GM23338 (cell line): Measurements from ENCODE around the gene USP21. TPM values are rescaled to one million over a fixed set of nuclear protein-coding genes. Genes with fewer than 3 reads are reported as not detected.

Source experiments
- ATAC-seq: fragments of 200-7000 bp; cut with Tn5 transposase; 3 replicates; pipeline ENCODE4 v1.9.1; 2020
- DNase-seq: peaks from one replicate; pipeline ENCODE4 v3.0.0-alpha.2; 2015; ENCODE audit warnings: low spot score
- H2AFZ ChIP-seq: fragments of 200-600 bp; sonication (generic); 2 replicates; pipeline ENCODE4 v1.8.0; 2016; ENCODE audit warnings: antibody characterized with exemption, mild to moderate bottlenecking, moderate library complexity
- H3F3A ChIP-seq: fragments of 200-600 bp; sonication (generic); replicated peaks from 2 replicates; pipeline ENCODE4 v1.8.0; 2017; ENCODE audit warnings: antibody characterized with exemption, mixed run types, low read depth
- H3K27ac ChIP-seq: fragments of 200-600 bp; sonication (generic); 2 replicates; pipeline ENCODE4 v1.6.1; 2016; ENCODE audit warnings: low read depth
- H3K27me3 ChIP-seq: fragments of 200-600 bp; sonication (generic); 2 replicates; pipeline ENCODE4 v1.8.0; 2016; ENCODE audit warnings: mild to moderate bottlenecking, mixed run types, moderate library complexity; ENCODE audit not compliant: insufficient read depth
- H3K36me3 ChIP-seq: fragments of 200-600 bp; sonication (generic); 2 replicates; pipeline ENCODE4 v1.8.0; 2016; ENCODE audit warnings: mild to moderate bottlenecking; ENCODE audit not compliant: insufficient read depth
- H3K4me1 ChIP-seq: fragments of 200-600 bp; sonication (generic); 2 replicates; pipeline ENCODE4 v1.8.0; 2016; ENCODE audit warnings: mild to moderate bottlenecking, moderate library complexity; ENCODE audit not compliant: insufficient read depth
- H3K4me2 ChIP-seq: fragments of 200-600 bp; sonication (generic); 2 replicates; pipeline ENCODE4 v1.7.1; 2017; ENCODE audit warnings: mixed run types
- H3K4me3 ChIP-seq: fragments of 200-600 bp; sonication (generic); 2 replicates; pipeline ENCODE4 v1.6.1; 2016; ENCODE audit warnings: mixed run types
- H3K79me2 ChIP-seq: fragments of 200-600 bp; sonication (generic); replicated peaks from 2 replicates; pipeline ENCODE4 v1.8.0; 2017; ENCODE audit warnings: mild to moderate bottlenecking; ENCODE audit not compliant: insufficient read depth
- H3K9me2 ChIP-seq: fragments of 200-600 bp; sonication (generic); 2 replicates; pipeline ENCODE4 v1.8.0; 2017; ENCODE audit not compliant: insufficient read depth
- H4K20me1 ChIP-seq: fragments of 200-600 bp; sonication (generic); replicated peaks from 2 replicates; pipeline ENCODE4 v1.8.0; 2017; ENCODE audit warnings: mild to moderate bottlenecking; ENCODE audit not compliant: insufficient read depth
- H3K27ac Mint-ChIP-seq: 2 replicates; pipeline ENCODE4 v1.8.0; 2020; ENCODE audit warnings: inconsistent platforms, mild to moderate bottlenecking, moderate library complexity, mixed read lengths
- H3K27me3 Mint-ChIP-seq: 3 replicates; pipeline ENCODE4 v1.8.0; 2022; ENCODE audit warnings: low read depth, mild to moderate bottlenecking, moderate library complexity, mixed read lengths, inconsistent platforms; ENCODE audit not compliant: insufficient read depth, poor library complexity
- H3K36me3 Mint-ChIP-seq: 3 replicates; pipeline ENCODE4 v1.8.0; 2021; ENCODE audit warnings: low read depth, mild to moderate bottlenecking, inconsistent platforms, moderate library complexity, mixed read lengths
- H3K4me1 Mint-ChIP-seq: 3 replicates; pipeline ENCODE4 v1.8.0; 2020; ENCODE audit warnings: mild to moderate bottlenecking, inconsistent platforms, mixed read lengths
- H3K4me3 Mint-ChIP-seq: 3 replicates; pipeline ENCODE4 v1.8.0; 2021; ENCODE audit warnings: moderate library complexity, mild to moderate bottlenecking, inconsistent platforms, mixed read lengths
- H3K9me3 Mint-ChIP-seq: 3 replicates; pipeline ENCODE4 v1.8.0; 2020; ENCODE audit warnings: moderate library complexity, mild to moderate bottlenecking, inconsistent platforms, mixed read lengths
- CREB1 ChIP-seq: fragments of 250-450 bp; sonication (Bioruptor Pico); IDR thresholded peaks from 2 replicates; pipeline ENCODE4 v1.5.0; 2020; ENCODE audit warnings: low read depth, mild to moderate bottlenecking, moderate library complexity
- CTCF ChIP-seq, 2 experiments: fragments of 200-600 bp in 1 of 2; sonication (generic) in 1 of 2; conservative IDR thresholded peaks; 2 replicates each; pipeline versions ENCODE4 v1.5.1 to v1.6.1; 2016 to 2017; ENCODE audit warnings: antibody characterized with exemption in 2 of 2, low read depth in 2 of 2, mild to moderate bottlenecking in 2 of 2, moderate library complexity in 1 of 2
- ETS1 ChIP-seq: IDR thresholded peaks from 2 replicates; pipeline ENCODE4 v1.6.1; 2016; ENCODE audit warnings: antibody characterized with exemption
- EZH2 ChIP-seq: fragments of 200-600 bp; sonication (generic); IDR thresholded peaks from one replicate; pipeline ENCODE4 v1.8.0; 2017; ENCODE audit warnings: antibody characterized with exemption, mild to moderate bottlenecking, low read depth; ENCODE audit not compliant: unreplicated experiment
- EZH2phosphoT487 ChIP-seq: fragments of 200-600 bp; sonication (generic); IDR thresholded peaks from one replicate; pipeline ENCODE4 v1.8.1; 2018; ENCODE audit warnings: antibody characterized with exemption; ENCODE audit not compliant: unreplicated experiment
- JUNB ChIP-seq: IDR thresholded peaks from one replicate; pipeline ENCODE4 v1.6.1; 2016; ENCODE audit warnings: antibody characterized with exemption; ENCODE audit not compliant: unreplicated experiment
- NANOG ChIP-seq: IDR thresholded peaks from 2 replicates; pipeline ENCODE4 v1.6.1; 2016; ENCODE audit warnings: antibody characterized with exemption, borderline replicate concordance
- POLR2AphosphoS5 ChIP-seq: IDR thresholded peaks from 2 replicates; pipeline ENCODE4 v1.6.1; 2016; ENCODE audit warnings: antibody characterized with exemption, low read depth
- REST ChIP-seq: IDR thresholded peaks from one replicate; pipeline ENCODE4 v1.6.1; 2018; ENCODE audit warnings: antibody characterized with exemption; ENCODE audit not compliant: unreplicated experiment
- STAT1 ChIP-seq: IDR thresholded peaks from one replicate; pipeline ENCODE4 v1.6.1; 2016; ENCODE audit warnings: antibody characterized with exemption; ENCODE audit not compliant: unreplicated experiment
- ZNF114 ChIP-seq: fragments of 250-450 bp; sonication (Bioruptor Pico); IDR thresholded peaks from 2 replicates; pipeline ENCODE4 v1.5.0; 2020; ENCODE audit warnings: mild to moderate bottlenecking, moderate library complexity
- ZNF331 ChIP-seq: fragments of 250-450 bp; sonication (Bioruptor Pico); IDR thresholded peaks from 2 replicates; pipeline ENCODE4 v1.5.0; 2020; ENCODE audit warnings: low read depth, mild to moderate bottlenecking, moderate library complexity
- polyA plus RNA-seq: library from polyadenylated mRNA; unstranded; fragments of >200 nt; fragmentation: Nextera tagmentation; extraction: Ambion mirVana; gene quantifications from 2 replicates; pipeline ENCODE4 v1.2.1, GENCODE V29; 2016
- total RNA-seq: library from RNA; depleted of rRNA; stranded (reverse); fragments of >200 nt; shearing (Covaris generic); gene quantifications from 2 replicates; pipeline ENCODE4 v1.2.3, GENCODE V29; 2014

The USP21 gene
- total and polyA plus RNA-seq, 2 experiments from 2014 or later: 17.9 to 25.6 TPM

- Histone ChIP-seq H3K4me2 (no peak overlapping the region), H3K4me3 (no peak overlapping the region), H2AFZ (no peak overlapping the region), H3K27me3 (no peaks in the 10 kb centered on the region), H3K9me2 (no peaks in the 10 kb centered on the region), H4K20me1 (peaks cover 6% of the 10 kb centered on the region; the same call in 1 of the 2 replicates), H3K36me3 (peaks cover 47% of the 10 kb centered on the region), H3K27ac (no peak overlapping the region), H3K79me2 (no peaks in the 10 kb centered on the region), H3F3A (peaks cover 27% of the 10 kb centered on the region), H3K4me1 (peaks cover 26% of the 10 kb centered on the region)
- Mint-ChIP-seq H3K4me1 (peaks cover 35% of the 10 kb centered on the region), H3K4me3 (no peak overlapping the region), H3K36me3 (peaks cover 56% of the 10 kb centered on the region), H3K27me3 (peaks cover 16% of the 10 kb centered on the region), H3K27ac (no peak overlapping the region; the same call in 1 of the 2 replicates), H3K9me3 (no peaks in the 10 kb centered on the region; the same call in 2 of the 3 replicates)
- no peak for ATAC-seq
- no peak for TF ChIP-seq NANOG
- TF ChIP-seq EZH2phosphoT487: no peak
- TF ChIP-seq JUNB: no peak
- no peak for TF ChIP-seq ZNF114
- no peak for TF ChIP-seq EZH2
- no peak for TF ChIP-seq CREB1
- TF ChIP-seq POLR2AphosphoS5: no peak
- no peak for TF ChIP-seq ETS1
- no peak for DNase-seq
These were observed 55.1 kb downstream of the USP21 start for GRCh38 chr1:161214369-161214768.

DNA sequence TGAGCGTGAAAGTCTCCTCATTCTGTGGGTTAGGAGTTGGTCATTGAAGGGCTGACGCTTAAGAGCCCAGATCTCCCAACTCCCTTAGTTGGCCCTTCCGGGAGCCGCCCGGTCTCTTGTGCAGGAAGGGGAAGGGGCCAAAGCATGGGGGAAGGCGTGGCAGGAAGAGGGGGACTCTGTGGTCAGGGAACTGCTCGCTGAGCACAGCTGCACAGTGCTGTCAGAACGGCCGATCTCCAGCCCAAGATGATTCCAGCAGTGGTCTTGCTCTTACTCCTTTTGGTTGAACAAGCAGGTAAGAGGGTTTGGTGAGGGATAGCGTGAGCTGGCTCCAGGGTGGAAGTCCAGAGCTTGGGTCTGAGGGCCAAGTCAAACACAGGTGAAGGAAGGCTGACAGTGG lies 55.8 kb downstream of the USP21 start, which contains the start of gene FCER1G:
TSS of gene FCER1G (plus strand) at position 220 of the 400 bp plus-strand sequence. CDS start at position 247, 27 bp downstream.
- ATAC-seq (no peak), DNase-seq (no peak)
- peaks cover 6% of the 10 kb centered on the region; the same call in 1 of the 2 replicates for H4K20me1 ChIP-seq
- H3K27me3 Mint-ChIP-seq: peaks cover 18% of the 10 kb centered on the region
- no peak within 1 kb of the TSS for H3K4me3 ChIP-seq
- H3K36me3 Mint-ChIP-seq: peaks cover 50% of the 10 kb centered on the region
- H3K36me3 ChIP-seq: peaks cover 45% of the 10 kb centered on the region
- TF ChIP-seq CTCF (conservative IDR thresholded peaks at IDR 0.05; ENCODE audit: low read depth in 2 of 2) (no peak), STAT1 (no peak), CREB1 (no peak), EZH2 (no peak), NANOG (no peak), POLR2AphosphoS5 (no peak), ETS1 (no peak), REST (no peak), EZH2phosphoT487 (no peak), ZNF331 (CRISPR knock-in tag) (no peak)
- H3K9me2 ChIP-seq: no peaks in the 10 kb centered on the region
- H3K4me2 ChIP-seq: no peak within 1 kb of the TSS
- peaks cover 31% of the 10 kb centered on the region for H3K4me1 Mint-ChIP-seq
- H3K4me3 Mint-ChIP-seq: no peak within 1 kb of the TSS; the same call in 2 of the 3 replicates
- no peak within 1 kb of the TSS; the same call in 1 of the 2 replicates for H3K27ac Mint-ChIP-seq
- H2AFZ ChIP-seq: no peak within 1 kb of the TSS
- no peaks in the 10 kb centered on the region for H3K79me2 ChIP-seq
- H3K27me3 ChIP-seq: no peaks in the 10 kb centered on the region
- H3F3A ChIP-seq: peaks cover 24% of the 10 kb centered on the region
- no peaks in the 10 kb centered on the region; the same call in 2 of the 3 replicates for H3K9me3 Mint-ChIP-seq
- peaks cover 25% of the 10 kb centered on the region for H3K4me1 ChIP-seq
- H3K27ac ChIP-seq: no peak within 1 kb of the TSS
